IMR-90 (cell line): ENCODE results near the gene PIN4. TPM values are rescaled to one million over a fixed set of nuclear protein-coding genes. Genes with fewer than 3 reads are reported as not detected.

Source experiments
- ATAC-seq: fragments of 200-7000 bp; cut with Tn5 transposase; 2 replicates; pipeline ENCODE4 v1.9.1; 2020; ENCODE audit warnings: low read depth, mild to moderate bottlenecking, moderate library complexity
- BruUV-seq: library from RNA; stranded (reverse); fragments of 400-500 nt; replicated peaks from 2 replicates; lab custom pipeline; 2021; lab: Mats Ljungman, UMichigan
- CTCF ChIA-PET: fragments of 300-600 bp; formaldehyde crosslinking; extraction: SDS; loops from one replicate; lab custom pipeline; 2021; ENCODE audit warnings: antibody characterized with exemption; lab: Yijun Ruan, JAX
- POLR2A ChIA-PET: fragments of 300-600 bp; sonication (Branson Sonifier 250); formaldehyde crosslinking; loops from one replicate; lab custom pipeline; 2022; ENCODE audit warnings: antibody characterized with exemption; ENCODE audit not compliant: unreplicated experiment; lab: Charles Lee
- DNase-seq: peaks from one replicate; pipeline ENCODE4 v3.0.0; 2013
- H2AFZ ChIP-seq: replicated peaks from 2 replicates; pipeline ENCODE3; 2013; ENCODE audit warnings: low read length, mild to moderate bottlenecking; ENCODE audit not compliant: poor library complexity
- H2AK5ac ChIP-seq: 2 replicates; pipeline ENCODE4 v1.6.1; 2013; ENCODE audit warnings: low read depth, low read length, inconsistent platforms
- H2AK9ac ChIP-seq: replicated peaks from 2 replicates; pipeline ENCODE3; 2013; ENCODE audit warnings: mild to moderate bottlenecking, low read depth, low read length, moderate library complexity; ENCODE audit not compliant: poor library complexity
- H2BK120ac ChIP-seq: 2 replicates; pipeline ENCODE4 v1.6.1; 2013; ENCODE audit warnings: low read depth, low read length, inconsistent platforms
- H2BK15ac ChIP-seq: 3 replicates; pipeline ENCODE4 v1.6.1; 2013; ENCODE audit warnings: low read depth, low read length, inconsistent platforms
- H2BK20ac ChIP-seq: 2 replicates; pipeline ENCODE4 v1.6.1; 2013; ENCODE audit warnings: low read depth, mild to moderate bottlenecking, inconsistent platforms, low read length, moderate library complexity
- H2BK5ac ChIP-seq: 2 replicates; pipeline ENCODE4 v1.6.1; 2013; ENCODE audit warnings: mild to moderate bottlenecking, low read depth, low read length, inconsistent platforms; ENCODE audit not compliant: poor library complexity, severe bottlenecking
- H3K14ac ChIP-seq: replicated peaks from 2 replicates; pipeline ENCODE4 v1.6.1; 2013; ENCODE audit warnings: low read depth, low read length, inconsistent platforms
- H3K18ac ChIP-seq: 2 replicates; pipeline ENCODE4 v1.6.1; 2013; ENCODE audit warnings: low read depth, low read length, control low read depth
- H3K23ac ChIP-seq: 2 replicates; pipeline ENCODE4 v1.6.1; 2013; ENCODE audit warnings: low read depth, low read length, inconsistent platforms
- H3K27ac ChIP-seq: 2 replicates; pipeline ENCODE4 v1.5.1; 2013; ENCODE audit warnings: mild to moderate bottlenecking, control low read depth, low read length; ENCODE audit not compliant: insufficient read depth
- H3K27me3 ChIP-seq: 2 replicates; pipeline ENCODE4 v1.6.1; 2013; ENCODE audit warnings: low read length; ENCODE audit not compliant: control insufficient read depth, insufficient read depth
- H3K36me3 ChIP-seq: 2 replicates; pipeline ENCODE4 v1.6.1; 2013; ENCODE audit warnings: low read length, mixed read lengths; ENCODE audit not compliant: control insufficient read depth, insufficient read depth
- H3K4ac ChIP-seq: 2 replicates; pipeline ENCODE4 v1.6.1; 2013; ENCODE audit warnings: low read depth, low read length, inconsistent platforms
- H3K4me1 ChIP-seq: 2 replicates; pipeline ENCODE4 v1.6.1; 2013; ENCODE audit warnings: low read length, mixed read lengths; ENCODE audit not compliant: control insufficient read depth, insufficient read depth
- H3K4me2 ChIP-seq: 2 replicates; pipeline ENCODE4 v1.6.1; 2013; ENCODE audit warnings: low read depth, mild to moderate bottlenecking, control low read depth, low read length, moderate library complexity
- H3K4me3 ChIP-seq: 2 replicates; pipeline ENCODE4 v1.5.1; 2013; ENCODE audit warnings: low read depth, mild to moderate bottlenecking, control low read depth, low read length, moderate library complexity; ENCODE audit not compliant: insufficient read depth
- H3K56ac ChIP-seq: 2 replicates; pipeline ENCODE4 v1.6.1; 2013; ENCODE audit warnings: low read length, inconsistent platforms; ENCODE audit not compliant: insufficient read depth; ENCODE audit errors: extremely low read depth
- H3K79me1 ChIP-seq, 2 experiments: 2 replicates each; pipeline ENCODE4 v1.6.1; 2013; ENCODE audit warnings: low read length in 2 of 2, inconsistent platforms in 1 of 2, low read depth in 1 of 2
- H3K9ac ChIP-seq: 2 replicates; pipeline ENCODE4 v1.6.1; 2013; ENCODE audit warnings: low read depth, low read length, control low read depth
- H3K9me1 ChIP-seq: 2 replicates; pipeline ENCODE4 v1.6.1; 2013; ENCODE audit warnings: low read length, inconsistent platforms; ENCODE audit not compliant: insufficient read depth
- H3K9me3 ChIP-seq: 2 replicates; pipeline ENCODE4 v1.6.1; 2013; ENCODE audit warnings: low read length; ENCODE audit not compliant: control insufficient read depth, insufficient read depth
- H4K20me1 ChIP-seq: 2 replicates; pipeline ENCODE4 v1.6.1; 2013; ENCODE audit warnings: low read length, inconsistent platforms; ENCODE audit not compliant: insufficient read depth
- H4K5ac ChIP-seq: 2 replicates; pipeline ENCODE4 v1.6.1; 2013; ENCODE audit warnings: mild to moderate bottlenecking, low read depth, low read length, control low read depth
- H4K8ac ChIP-seq, 2 experiments: 2 replicates each; pipeline ENCODE4 v1.6.1; 2013; ENCODE audit warnings: low read depth in 2 of 2, low read length in 2 of 2, control low read depth in 1 of 2, inconsistent platforms in 1 of 2
- H4K91ac ChIP-seq: 2 replicates; pipeline ENCODE4 v1.6.1; 2013; ENCODE audit warnings: low read depth, low read length, inconsistent platforms; ENCODE audit not compliant: insufficient read depth
- BHLHE40 ChIP-seq: fragments of 150-350 bp; IDR thresholded peaks from 2 replicates; pipeline ENCODE4 v1.6.1; 2016; ENCODE audit warnings: mild to moderate bottlenecking, low read depth, low read length
- CEBPB ChIP-seq: IDR thresholded peaks from 2 replicates; pipeline ENCODE4 v1.6.1; 2012; ENCODE audit warnings: low read depth, low read length, improper control_type of control experiment
- CHD1 ChIP-seq: IDR thresholded peaks from 2 replicates; pipeline ENCODE4 v1.6.1; 2012; ENCODE audit warnings: low read depth, low read length, improper control_type of control experiment
- MXI1 ChIP-seq: IDR thresholded peaks from 2 replicates; pipeline ENCODE4 v1.6.1; 2012; ENCODE audit warnings: low read depth, mild to moderate bottlenecking, low read length, moderate library complexity, borderline replicate concordance
- POLR2A ChIP-seq: IDR thresholded peaks from 2 replicates; pipeline ENCODE4 v1.6.1; 2012; ENCODE audit warnings: mild to moderate bottlenecking, low read depth, low read length
- RAD21 ChIP-seq: IDR thresholded peaks from 2 replicates; pipeline ENCODE4 v1.6.1; 2012; ENCODE audit warnings: low read length, improper control_type of control experiment
- WGBS, 2 experiments: methylation state at CpG; one replicate each; pipeline versions ENCODE4 v1.1.5 to v1.1.7; 2013; ENCODE audit warnings: missing lambda C conversion rate in 2 of 2; ENCODE audit not compliant: insufficient read length in 1 of 2; ENCODE audit errors: extremely low coverage in 2 of 2; 5-methylcytosine and 5-hydroxymethylcytosine counted together
- dilution Hi-C: fragments of 300-500 bp; cut with HindIII; formaldehyde crosslinking; loops from one replicate; pipeline ENCODE4 v1.14.3; 2018; ENCODE audit warnings: low sequenced_read_pairs; ENCODE audit not compliant: unreplicated experiment
- in situ Hi-C: fragments of 300-500 bp; cut with MboI; formaldehyde crosslinking; loops from 3 replicates; pipeline ENCODE4 v1.14.3; 2019; ENCODE audit warnings: low sequenced_read_pairs, inconsistent platforms, mixed read lengths
- intact Hi-C: fragments of 100-400 bp; cut with micrococcal nuclease; formaldehyde crosslinking; loops from 2 replicates; pipeline ENCODE4 v1.10.0; 2022
- polyA plus RNA-seq, 3 experiments: library from polyadenylated mRNA; depleted of rRNA; stranded (reverse); fragments of >200 nt; gene quantifications; 2 replicates each; pipeline ENCODE4 v1.2.3, GENCODE V29; 2012; ENCODE audit warnings: low replicate concordance in 1 of 3
- total RNA-seq: library from RNA; depleted of rRNA; stranded (reverse); fragments of >200 nt; gene quantifications from 2 replicates; pipeline ENCODE4 v1.2.3, GENCODE V29; 2012
- TF ChIP-seq, protein P1 (sequence below): conservative IDR thresholded peaks from 2 replicates; pipeline ENCODE4 v1.5.1; 2012; ENCODE audit warnings: mild to moderate bottlenecking, low read depth, low read length, improper control_type of control experiment

PIN4 gene
- total and polyA plus RNA-seq, 2 of the 4 experiments (the other 2 are of a cell fraction): 2.2 to 18.2 TPM

DNA sequence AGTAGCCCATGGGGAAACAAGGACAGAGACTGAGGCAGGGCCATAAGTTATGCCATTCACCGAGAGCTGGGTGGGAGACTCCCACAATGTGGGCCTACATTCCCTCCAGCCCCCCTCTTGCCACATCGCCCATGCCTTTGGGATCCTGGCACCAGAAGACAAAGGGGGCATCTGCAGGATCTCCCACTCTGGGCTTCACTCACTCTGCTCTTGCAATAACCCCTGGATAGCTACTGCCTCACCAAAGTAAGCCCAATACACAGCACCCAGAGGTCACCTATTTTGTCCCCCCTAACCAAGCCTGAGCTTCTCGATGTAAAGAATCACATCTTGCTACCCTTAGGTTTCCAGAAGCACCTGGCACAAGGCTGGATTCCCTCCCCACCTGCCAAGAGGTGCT is 49.1 kb upstream of the PIN4 start:
- H4K91ac ChIP-seq: no peak overlapping the region
- dilution Hi-C loops (no loop called here), in situ Hi-C loops (no loop called here), intact Hi-C loops (no loop called here)
- H3K27ac ChIP-seq: no peak overlapping the region
- peaks cover 4% of the 10 kb centered on the region; the same call in 1 of the 2 replicates for H3K9me3 ChIP-seq
- no peaks in the 10 kb centered on the region for H3K9me1 ChIP-seq
- H3K4ac ChIP-seq: no peak overlapping the region
- H3K18ac ChIP-seq: no peak overlapping the region
- ChIA-PET POLR2A (no interaction called here), CTCF (interaction anchor here (0.6 kb wide), 1 partner anchor 111 kb away, joined by 3 read pairs; no protein-coding TSS in a partner anchor)
- H3K79me1 ChIP-seq: no peaks in the 10 kb centered on the region
- TF ChIP-seq, protein P1, sequence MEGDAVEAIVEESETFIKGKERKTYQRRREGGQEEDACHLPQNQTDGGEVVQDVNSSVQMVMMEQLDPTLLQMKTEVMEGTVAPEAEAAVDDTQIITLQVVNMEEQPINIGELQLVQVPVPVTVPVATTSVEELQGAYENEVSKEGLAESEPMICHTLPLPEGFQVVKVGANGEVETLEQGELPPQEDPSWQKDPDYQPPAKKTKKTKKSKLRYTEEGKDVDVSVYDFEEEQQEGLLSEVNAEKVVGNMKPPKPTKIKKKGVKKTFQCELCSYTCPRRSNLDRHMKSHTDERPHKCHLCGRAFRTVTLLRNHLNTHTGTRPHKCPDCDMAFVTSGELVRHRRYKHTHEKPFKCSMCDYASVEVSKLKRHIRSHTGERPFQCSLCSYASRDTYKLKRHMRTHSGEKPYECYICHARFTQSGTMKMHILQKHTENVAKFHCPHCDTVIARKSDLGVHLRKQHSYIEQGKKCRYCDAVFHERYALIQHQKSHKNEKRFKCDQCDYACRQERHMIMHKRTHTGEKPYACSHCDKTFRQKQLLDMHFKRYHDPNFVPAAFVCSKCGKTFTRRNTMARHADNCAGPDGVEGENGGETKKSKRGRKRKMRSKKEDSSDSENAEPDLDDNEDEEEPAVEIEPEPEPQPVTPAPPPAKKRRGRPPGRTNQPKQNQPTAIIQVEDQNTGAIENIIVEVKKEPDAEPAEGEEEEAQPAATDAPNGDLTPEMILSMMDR: no peak
- TF ChIP-seq MXI1 (no peak), RAD21 (no peak), POLR2A (no peak), BHLHE40 (no peak), CEBPB (no peak), CHD1 (no peak)
- H2AK5ac ChIP-seq: no peak overlapping the region
- H3K36me3 ChIP-seq: no peaks in the 10 kb centered on the region
- H2BK5ac ChIP-seq: no peak overlapping the region
- no peak overlapping the region for H2BK15ac ChIP-seq
- no peaks in the 10 kb centered on the region for H4K20me1 ChIP-seq
- H3K27me3 ChIP-seq: peaks cover 52% of the 10 kb centered on the region
- no peak overlapping the region for H3K9ac ChIP-seq
- no peak overlapping the region for H2BK120ac ChIP-seq
- H3K56ac ChIP-seq: no peak overlapping the region
- WGBS, 2 experiments: no CpG with 5 or more reads among the region's 3 CpGs
- H3K4me2 ChIP-seq: peak overlapping the region; percentile 41
- H3K23ac ChIP-seq: no peak overlapping the region
- H3K14ac ChIP-seq: no peak overlapping the region
- peak overlapping the region; percentile 27; the same call in 1 of the 2 replicates for H3K4me3 ChIP-seq
- no peak overlapping the region for H2BK20ac ChIP-seq
- no peak for ATAC-seq
- H2AK9ac ChIP-seq: peak overlapping the region; percentile 26
- H2AFZ ChIP-seq: peak overlapping the region; percentile 80
- BruUV-seq: no TSS peak
- no peak for DNase-seq
- H4K8ac ChIP-seq: no peak overlapping the region; a peak in 1 of 4 replicates
- H4K5ac ChIP-seq: no peak overlapping the region
- no peaks in the 10 kb centered on the region for H3K4me1 ChIP-seq
